ENCODE measurements around the gene PROZ.
"Not testable (repeated sequence)": the region's sequence is repeated elsewhere in the genome, so short reads cannot be mapped to it uniquely, and the experiment has no call there.

DNA sequence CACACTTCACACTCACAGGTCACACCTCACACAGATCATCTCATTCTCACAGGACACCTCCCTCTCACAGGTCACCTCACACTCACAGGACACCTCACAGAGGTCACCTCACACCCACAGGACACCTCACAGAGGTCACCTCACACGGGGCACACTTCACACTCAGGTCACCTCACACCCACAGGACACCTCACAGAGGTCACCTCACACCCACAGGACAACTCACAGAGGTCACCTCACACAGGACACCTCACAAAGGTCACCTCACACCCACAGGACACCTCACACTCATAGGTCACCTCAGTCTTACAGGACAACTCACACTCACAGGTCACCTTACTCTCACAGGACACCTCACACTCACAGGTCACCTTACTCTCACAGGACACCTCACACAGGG is 46.0 kb upstream of the PROZ start:
- not testable (repeated sequence) for TF ChIP-seq CTCF, POLR2A (IDR thresholded peaks at IDR 0.05)
